Upper lobe of left lung (tissue), 4 donors: Measurements from ENCODE around the gene PTPRN2.

Source experiments
- CTCF ChIP-seq, 6 experiments: fragments of 450-650 bp in 4 of 6; fragments of 200-600 bp in 2 of 6; sonication (generic) in 2 of 6; IDR thresholded peaks; one replicate each; pipeline ENCODE4 v1.5.1; 2016 to 2019; ENCODE audit warnings: antibody characterized with exemption in 6 of 6
- EP300 ChIP-seq, 4 donors: sonication (generic); formaldehyde crosslinking; IDR thresholded peaks; one replicate each; pipeline ENCODE4 v1.5.1; 2017; ENCODE audit warnings: antibody characterized with exemption in 4 of 4, control low read depth in 2 of 4
- POLR2A ChIP-seq, 4 donors: fragments of 450-650 bp; IDR thresholded peaks; one replicate each; pipeline ENCODE4 v1.5.1; 2016 to 2017; ENCODE audit warnings: antibody characterized with exemption in 4 of 4, mild to moderate bottlenecking in 2 of 4
- POLR2AphosphoS5 ChIP-seq, 2 donors: sonication (generic); formaldehyde crosslinking; IDR thresholded peaks; one replicate each; pipeline ENCODE4 v1.5.1; 2017; ENCODE audit warnings: antibody characterized with exemption in 2 of 2

DNA sequence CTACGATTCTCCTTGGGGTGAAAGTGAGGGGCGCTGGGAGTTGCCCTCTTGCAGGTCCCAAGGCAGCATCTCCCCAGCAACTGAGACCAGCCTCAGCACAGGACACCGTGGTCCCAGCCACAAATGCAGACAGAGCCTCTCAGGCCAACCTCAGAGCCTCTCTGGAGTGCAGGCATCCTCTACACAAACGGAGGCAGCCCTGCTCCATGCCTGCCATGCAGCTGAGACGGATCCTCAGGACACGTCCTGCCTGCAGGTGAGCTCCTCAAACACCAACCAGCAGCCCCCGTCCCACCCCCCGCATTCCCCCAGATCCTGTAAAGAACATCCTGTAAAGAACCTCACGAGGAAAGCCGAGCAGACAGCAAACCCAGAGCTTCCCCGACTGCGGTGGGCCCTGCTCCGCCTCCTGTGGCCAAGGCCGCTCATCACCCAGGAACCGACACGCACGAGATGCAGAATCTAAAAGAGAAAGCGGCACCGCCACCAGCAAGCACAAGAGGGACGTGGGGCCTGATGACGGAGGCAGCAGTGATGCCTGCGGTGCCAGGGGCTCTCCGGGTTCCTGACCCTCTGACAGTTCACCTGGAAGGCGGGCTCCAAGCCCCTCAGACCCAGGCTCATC, 186.9 kb downstream of the PTPRN2 start:
- TF ChIP-seq CTCF (IDR thresholded peaks at IDR 0.05) = no peak
- TF ChIP-seq POLR2A (IDR thresholded peaks at IDR 0.05) = no peak
- no peak for TF ChIP-seq POLR2AphosphoS5 (IDR thresholded peaks at IDR 0.05)
- no peak for TF ChIP-seq EP300 (IDR thresholded peaks at IDR 0.05)
